HepG2 (cell line): ENCODE measurements around the gene CAPN14. TPM values are rescaled to one million over a fixed set of nuclear protein-coding genes. Genes with fewer than 3 reads are reported as not detected.

Source experiments
- ATAC-seq: fragments of 200-7000 bp; cut with Tn5 transposase; 3 replicates; pipeline ENCODE4 v1.9.1; 2020; ENCODE audit warnings: mild to moderate bottlenecking, moderate library complexity
- BruUV-seq: library from RNA; stranded (reverse); fragments of 400-500 nt; replicated peaks from 2 replicates; lab custom pipeline; 2021; lab: Mats Ljungman, UMichigan
- CTCF ChIA-PET: fragments of 300-600 bp; formaldehyde crosslinking; extraction: SDS; loops from one replicate; lab custom pipeline; 2021; ENCODE audit warnings: low total read pairs, inconsistent platforms, low intra/inter-chr PET ratio; lab: Yijun Ruan, JAX
- POLR2A ChIA-PET: fragments of 350-600 bp; sonication (Branson Sonifier 250); formaldehyde crosslinking; loops from one replicate; lab custom pipeline; 2020; ENCODE audit warnings: antibody characterized with exemption, inconsistent platforms; lab: Yijun Ruan, JAX
- DNase-seq: peaks from one replicate; pipeline ENCODE4 v3.0.0-alpha.2; 2015; ENCODE audit warnings: low spot score
- FAIRE-seq: peaks from 3 replicates; lab custom pipeline; 2011; peaks lifted over from hg19 to GRCh38; lab: Jason Lieb, UNC
- H2AFZ ChIP-seq: one replicate; pipeline ENCODE4 v1.6.1; 2011; ENCODE audit warnings: low read length, inconsistent platforms
- H3K27ac ChIP-seq: fragments of 300-600 bp; 3 replicates; pipeline ENCODE4 v1.8.0; 2011; ENCODE audit warnings: mixed run types, mild to moderate bottlenecking, mixed read lengths, low read length, inconsistent platforms; ENCODE audit not compliant: insufficient read depth; ENCODE audit errors: extremely low read length
- H3K27me3 ChIP-seq, 2 experiments: fragments of 200-600 bp in 1 of 2; 2 replicates in 1 of 2; 3 replicates in 1 of 2; pipeline versions ENCODE4 v1.6.0 to v1.8.0; 2011; ENCODE audit warnings: low read length in 2 of 2, mild to moderate bottlenecking in 2 of 2, moderate library complexity in 2 of 2, inconsistent platforms in 1 of 2; ENCODE audit not compliant: insufficient read depth in 2 of 2, control insufficient read depth in 1 of 2
- H3K36me3 ChIP-seq, 2 experiments: fragments of 200-600 bp in 1 of 2; replicated peaks in 1 of 2; 2 replicates in 1 of 2; 3 replicates in 1 of 2; pipeline versions ENCODE4 v1.5.1 to v1.8.0; 2011; ENCODE audit warnings: low read length in 2 of 2, inconsistent platforms in 1 of 2; ENCODE audit not compliant: insufficient read depth in 2 of 2, control insufficient read depth in 1 of 2
- H3K4me1 ChIP-seq: 2 replicates; pipeline ENCODE4 v1.5.1; 2012; ENCODE audit warnings: low read length, inconsistent platforms; ENCODE audit not compliant: insufficient read depth
- H3K4me2 ChIP-seq: 2 replicates; pipeline ENCODE4 v1.6.0; 2011; ENCODE audit warnings: low read depth, low read length, inconsistent platforms
- H3K4me3 ChIP-seq, 3 experiments: fragments of 200-600 bp in 1 of 3; sonication (generic), shearing (Covaris generic) in 1 of 3; replicated peaks in 1 of 3; 2 replicates each; pipeline ENCODE4 v1.5.1; 2011 to 2016; ENCODE audit warnings: low read length in 3 of 3, inconsistent platforms in 2 of 3, low read depth in 2 of 3, mild to moderate bottlenecking in 2 of 3, control low read depth in 1 of 3, mixed read lengths in 1 of 3; ENCODE audit not compliant: insufficient read depth in 1 of 3
- H3K79me2 ChIP-seq: one replicate; pipeline ENCODE4 v1.6.1; 2011; ENCODE audit warnings: low read length, inconsistent platforms; ENCODE audit not compliant: insufficient read depth
- H3K9ac ChIP-seq: 2 replicates; pipeline ENCODE4 v1.6.0; 2011; ENCODE audit warnings: mild to moderate bottlenecking, low read depth, low read length, inconsistent platforms; ENCODE audit not compliant: insufficient read depth
- H3K9me3 ChIP-seq: 2 replicates; pipeline ENCODE4 v1.5.1; 2012; ENCODE audit warnings: mild to moderate bottlenecking, low read length
- H4K20me1 ChIP-seq: 2 replicates; pipeline ENCODE4 v1.6.0; 2011; ENCODE audit warnings: inconsistent platforms, mild to moderate bottlenecking, low read length, moderate library complexity; ENCODE audit not compliant: insufficient read depth
- FOXK2 ChIP-seq: fragments of 450-650 bp; IDR thresholded peaks from 2 replicates; pipeline ENCODE4 v1.6.1; 2016
- GATAD2A ChIP-seq: IDR thresholded peaks from 2 replicates; pipeline ENCODE4 v1.6.1; 2016
- HDAC2 ChIP-seq: sonication (generic); formaldehyde crosslinking; IDR thresholded peaks from 2 replicates; pipeline ENCODE4 v1.4.0; 2020; ENCODE audit warnings: missing genetic modification reagents
- IRF2 ChIP-seq: IDR thresholded peaks from 2 replicates; pipeline ENCODE4 v1.6.1; 2018; ENCODE audit warnings: missing genetic modification reagents, missing compliant biosample characterization
- NFKBIZ ChIP-seq: IDR thresholded peaks from 2 replicates; pipeline ENCODE4 v1.6.1; 2018; ENCODE audit warnings: missing genetic modification reagents, missing compliant biosample characterization
- RCOR2 ChIP-seq: IDR thresholded peaks from 2 replicates; pipeline ENCODE4 v1.6.1; 2016; ENCODE audit warnings: missing biosample characterization, missing genetic modification reagents
- SPEN ChIP-seq: sonication (generic); formaldehyde crosslinking; IDR thresholded peaks from 2 replicates; pipeline ENCODE4 v1.5.1; 2020; ENCODE audit warnings: low read depth, mild to moderate bottlenecking, missing genetic modification reagents
- TARDBP ChIP-seq: sonication (generic); formaldehyde crosslinking; IDR thresholded peaks from 2 replicates; pipeline ENCODE4 v1.8.0; 2022; ENCODE audit warnings: mild to moderate bottlenecking, missing genetic modification reagents
- XRCC5 ChIP-seq: fragments of 200-400 bp; formaldehyde crosslinking; optimal IDR thresholded peaks from 2 replicates; pipeline ENCODE3; 2017; ENCODE audit warnings: mild to moderate bottlenecking, low read length
- ZFX ChIP-seq: sonication (generic); formaldehyde crosslinking; IDR thresholded peaks from 2 replicates; pipeline ENCODE4 v1.4.0; 2020; ENCODE audit warnings: mild to moderate bottlenecking, low read depth, missing genetic modification reagents, moderate library complexity
- ZNF34 ChIP-seq: sonication (generic); formaldehyde crosslinking; IDR thresholded peaks from 2 replicates; pipeline ENCODE4 v1.4.0; 2020; ENCODE audit warnings: mild to moderate bottlenecking, missing genetic modification reagents, borderline replicate concordance
- WGBS: methylation state at CpG from one replicate; pipeline ENCODE4 v1.1.6; 2017; ENCODE audit warnings: low lambda C conversion rate; 5-methylcytosine and 5-hydroxymethylcytosine counted together
- in situ Hi-C: cut with HindIII; loops from 2 replicates; pipeline ENCODE4 v1.10.0; 2017; ENCODE audit warnings: low pct_unique_long_range_greater_than_20kb; ENCODE audit not compliant: extremely low pct_ligation_motif_present
- intact Hi-C: fragments of 100-400 bp; cut with micrococcal nuclease; formaldehyde crosslinking; loops from one replicate; pipeline ENCODE4 v1.10.0; 2022; ENCODE audit not compliant: unreplicated experiment
- polyA plus RNA-seq, 8 experiments: library from polyadenylated mRNA; depleted of rRNA in 3 of 8; stranded (reverse) in 7 of 8; unstranded in 1 of 8; fragments of >200 nt; fragmentation: Illumina TruSeq in 4 of 8; extraction: Trizol in 4 of 8; gene quantifications; 2 replicates each; pipeline versions ENCODE4 v1.2.1 to v1.2.3, GENCODE V29; 2011 to 2016; ENCODE audit warnings: low read depth in 4 of 8, missing spikeins in 1 of 8, mixed read lengths in 1 of 8; ENCODE audit not compliant: insufficient read depth in 1 of 8
- total RNA-seq, 5 experiments: library from RNA; depleted of rRNA; stranded (reverse); fragments of >200 nt; fragmentation: Illumina TruSeq; extraction: Trizol; gene quantifications; 2 replicates each; pipeline ENCODE4 v1.2.3, GENCODE V29; 2016; ENCODE audit warnings: low read depth in 1 of 5
- TF ChIP-seq, protein P1 (sequence below): sonication (generic); formaldehyde crosslinking; IDR thresholded peaks from 2 replicates; pipeline ENCODE4 v1.5.0; 2020; ENCODE audit warnings: mild to moderate bottlenecking, missing genetic modification reagents, borderline replicate concordance
- TF ChIP-seq, protein P2 (sequence below): sonication (generic); formaldehyde crosslinking; IDR thresholded peaks from 2 replicates; pipeline ENCODE4 v1.8.1; 2023; ENCODE audit warnings: missing genetic modification reagents, mild to moderate bottlenecking, borderline replicate concordance
- TF ChIP-seq, protein P3 (sequence below): IDR thresholded peaks from 2 replicates; pipeline ENCODE4 v1.6.1; 2018; ENCODE audit warnings: missing genetic modification reagents, mild to moderate bottlenecking, missing compliant biosample characterization
- TF ChIP-seq, protein P4 (sequence below): sonication (generic); formaldehyde crosslinking; IDR thresholded peaks from 2 replicates; pipeline ENCODE4 v1.4.0; 2020; ENCODE audit warnings: missing genetic modification reagents, borderline replicate concordance
- TF ChIP-seq, protein P5 (sequence below): IDR thresholded peaks from 2 replicates; pipeline ENCODE4 v1.6.1; 2018; ENCODE audit warnings: missing genetic modification reagents

The CAPN14 gene
- total and polyA plus RNA-seq, 2 of the 13 experiments (the other 11 are each of a cell fraction or from before 2014, with no cell fraction given): not detected

DNA sequence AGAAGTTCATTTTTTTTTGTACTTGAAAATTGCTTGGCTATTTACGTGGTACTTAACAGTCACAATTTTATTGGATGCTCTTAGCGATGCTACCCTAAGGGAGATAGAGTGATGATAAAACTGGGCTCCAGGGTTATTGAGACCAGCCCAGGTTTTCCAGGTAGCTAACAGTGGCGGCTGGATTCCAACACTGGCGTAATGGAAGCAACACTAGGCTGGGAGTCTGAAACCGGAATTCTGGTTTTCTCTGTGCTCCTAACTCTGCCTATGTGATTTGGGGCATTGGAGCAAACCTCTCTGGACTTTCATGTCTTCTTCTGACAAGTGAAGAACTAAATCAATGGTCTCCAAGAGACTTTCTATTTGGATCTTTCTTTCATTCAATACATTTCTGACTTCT is 69.7 kb downstream of the CAPN14 start:
- Histone ChIP-seq H3K27ac (no peak overlapping the region), H4K20me1 (no peaks in the 10 kb centered on the region), H3K9ac (no peak overlapping the region), H2AFZ (no peak overlapping the region), H3K4me2 (no peak overlapping the region), H3K27me3 (no peaks in the 10 kb centered on the region; a peak in 1 of 5 replicates), H3K4me1 (no peaks in the 10 kb centered on the region), H3K9me3 (no peaks in the 10 kb centered on the region), H3K79me2 (no peaks in the 10 kb centered on the region)
- POLR2A ChIA-PET: no interaction called here
- in situ Hi-C loops: no loop called here
- CTCF ChIA-PET: no interaction called here
- FAIRE-seq: no peak
- intact Hi-C loops: no loop called here
- TF ChIP-seq, protein P1, sequence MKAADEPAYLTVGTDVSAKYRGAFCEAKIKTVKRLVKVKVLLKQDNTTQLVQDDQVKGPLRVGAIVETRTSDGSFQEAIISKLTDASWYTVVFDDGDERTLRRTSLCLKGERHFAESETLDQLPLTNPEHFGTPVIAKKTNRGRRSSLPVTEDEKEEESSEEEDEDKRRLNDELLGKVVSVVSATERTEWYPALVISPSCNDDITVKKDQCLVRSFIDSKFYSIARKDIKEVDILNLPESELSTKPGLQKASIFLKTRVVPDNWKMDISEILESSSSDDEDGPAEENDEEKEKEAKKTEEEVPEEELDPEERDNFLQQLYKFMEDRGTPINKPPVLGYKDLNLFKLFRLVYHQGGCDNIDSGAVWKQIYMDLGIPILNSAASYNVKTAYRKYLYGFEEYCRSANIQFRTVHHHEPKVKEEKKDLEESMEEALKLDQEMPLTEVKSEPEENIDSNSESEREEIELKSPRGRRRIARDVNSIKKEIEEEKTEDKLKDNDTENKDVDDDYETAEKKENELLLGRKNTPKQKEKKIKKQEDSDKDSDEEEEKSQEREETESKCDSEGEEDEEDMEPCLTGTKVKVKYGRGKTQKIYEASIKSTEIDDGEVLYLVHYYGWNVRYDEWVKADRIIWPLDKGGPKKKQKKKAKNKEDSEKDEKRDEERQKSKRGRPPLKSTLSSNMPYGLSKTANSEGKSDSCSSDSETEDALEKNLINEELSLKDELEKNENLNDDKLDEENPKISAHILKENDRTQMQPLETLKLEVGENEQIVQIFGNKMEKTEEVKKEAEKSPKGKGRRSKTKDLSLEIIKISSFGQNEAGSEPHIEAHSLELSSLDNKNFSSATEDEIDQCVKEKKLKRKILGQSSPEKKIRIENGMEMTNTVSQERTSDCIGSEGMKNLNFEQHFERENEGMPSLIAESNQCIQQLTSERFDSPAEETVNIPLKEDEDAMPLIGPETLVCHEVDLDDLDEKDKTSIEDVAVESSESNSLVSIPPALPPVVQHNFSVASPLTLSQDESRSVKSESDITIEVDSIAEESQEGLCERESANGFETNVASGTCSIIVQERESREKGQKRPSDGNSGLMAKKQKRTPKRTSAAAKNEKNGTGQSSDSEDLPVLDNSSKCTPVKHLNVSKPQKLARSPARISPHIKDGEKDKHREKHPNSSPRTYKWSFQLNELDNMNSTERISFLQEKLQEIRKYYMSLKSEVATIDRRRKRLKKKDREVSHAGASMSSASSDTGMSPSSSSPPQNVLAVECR (CRISPR knock-in tag): no peak
- TF ChIP-seq XRCC5 (no peak), HDAC2 (CRISPR knock-in tag) (no peak), NFKBIZ (CRISPR knock-in tag) (no peak), ZFX (CRISPR knock-in tag) (no peak), TARDBP (CRISPR knock-in tag) (no peak), SPEN (no peak), RCOR2 (no peak), IRF2 (CRISPR knock-in tag) (no peak), GATAD2A (CRISPR knock-in tag) (no peak), FOXK2 (no peak), ZNF34 (CRISPR knock-in tag) (no peak)
- TF ChIP-seq, protein P2, sequence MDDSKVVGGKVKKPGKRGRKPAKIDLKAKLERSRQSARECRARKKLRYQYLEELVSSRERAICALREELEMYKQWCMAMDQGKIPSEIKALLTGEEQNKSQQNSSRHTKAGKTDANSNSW (CRISPR knock-in tag): no peak
- TF ChIP-seq, protein P3, sequence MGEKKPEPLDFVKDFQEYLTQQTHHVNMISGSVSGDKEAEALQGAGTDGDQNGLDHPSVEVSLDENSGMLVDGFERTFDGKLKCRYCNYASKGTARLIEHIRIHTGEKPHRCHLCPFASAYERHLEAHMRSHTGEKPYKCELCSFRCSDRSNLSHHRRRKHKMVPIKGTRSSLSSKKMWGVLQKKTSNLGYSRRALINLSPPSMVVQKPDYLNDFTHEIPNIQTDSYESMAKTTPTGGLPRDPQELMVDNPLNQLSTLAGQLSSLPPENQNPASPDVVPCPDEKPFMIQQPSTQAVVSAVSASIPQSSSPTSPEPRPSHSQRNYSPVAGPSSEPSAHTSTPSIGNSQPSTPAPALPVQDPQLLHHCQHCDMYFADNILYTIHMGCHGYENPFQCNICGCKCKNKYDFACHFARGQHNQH: no peak
- TF ChIP-seq, protein P4, sequence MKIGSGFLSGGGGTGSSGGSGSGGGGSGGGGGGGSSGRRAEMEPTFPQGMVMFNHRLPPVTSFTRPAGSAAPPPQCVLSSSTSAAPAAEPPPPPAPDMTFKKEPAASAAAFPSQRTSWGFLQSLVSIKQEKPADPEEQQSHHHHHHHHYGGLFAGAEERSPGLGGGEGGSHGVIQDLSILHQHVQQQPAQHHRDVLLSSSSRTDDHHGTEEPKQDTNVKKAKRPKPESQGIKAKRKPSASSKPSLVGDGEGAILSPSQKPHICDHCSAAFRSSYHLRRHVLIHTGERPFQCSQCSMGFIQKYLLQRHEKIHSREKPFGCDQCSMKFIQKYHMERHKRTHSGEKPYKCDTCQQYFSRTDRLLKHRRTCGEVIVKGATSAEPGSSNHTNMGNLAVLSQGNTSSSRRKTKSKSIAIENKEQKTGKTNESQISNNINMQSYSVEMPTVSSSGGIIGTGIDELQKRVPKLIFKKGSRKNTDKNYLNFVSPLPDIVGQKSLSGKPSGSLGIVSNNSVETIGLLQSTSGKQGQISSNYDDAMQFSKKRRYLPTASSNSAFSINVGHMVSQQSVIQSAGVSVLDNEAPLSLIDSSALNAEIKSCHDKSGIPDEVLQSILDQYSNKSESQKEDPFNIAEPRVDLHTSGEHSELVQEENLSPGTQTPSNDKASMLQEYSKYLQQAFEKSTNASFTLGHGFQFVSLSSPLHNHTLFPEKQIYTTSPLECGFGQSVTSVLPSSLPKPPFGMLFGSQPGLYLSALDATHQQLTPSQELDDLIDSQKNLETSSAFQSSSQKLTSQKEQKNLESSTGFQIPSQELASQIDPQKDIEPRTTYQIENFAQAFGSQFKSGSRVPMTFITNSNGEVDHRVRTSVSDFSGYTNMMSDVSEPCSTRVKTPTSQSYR (CRISPR knock-in tag): no peak
- TF ChIP-seq, protein P5, sequence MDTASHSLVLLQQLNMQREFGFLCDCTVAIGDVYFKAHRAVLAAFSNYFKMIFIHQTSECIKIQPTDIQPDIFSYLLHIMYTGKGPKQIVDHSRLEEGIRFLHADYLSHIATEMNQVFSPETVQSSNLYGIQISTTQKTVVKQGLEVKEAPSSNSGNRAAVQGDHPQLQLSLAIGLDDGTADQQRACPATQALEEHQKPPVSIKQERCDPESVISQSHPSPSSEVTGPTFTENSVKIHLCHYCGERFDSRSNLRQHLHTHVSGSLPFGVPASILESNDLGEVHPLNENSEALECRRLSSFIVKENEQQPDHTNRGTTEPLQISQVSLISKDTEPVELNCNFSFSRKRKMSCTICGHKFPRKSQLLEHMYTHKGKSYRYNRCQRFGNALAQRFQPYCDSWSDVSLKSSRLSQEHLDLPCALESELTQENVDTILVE: no peak
- TF ChIP-seq, all 625 proteins: peak for 0
- Histone ChIP-seq H3K4me3 (no peak overlapping the region), H3K36me3 (no peaks in the 10 kb centered on the region)
- no peak for DNase-seq
- BruUV-seq: no TSS peak
- no peak for ATAC-seq
- 26% methylated on average over 5 of the region's 5 CpGs for WGBS
